K562 (cell line): ENCODE measurements around the gene LBHD1. TPM values are rescaled to one million over a fixed set of nuclear protein-coding genes. Genes with fewer than 3 reads are reported as not detected.
"Not testable (repeated sequence)": the region's sequence is repeated elsewhere in the genome, so short reads cannot be mapped to it uniquely, and the experiment has no call there.

Experiments
- ATAC-seq: fragments of 200-7000 bp; cut with Tn5 transposase; 3 replicates; pipeline ENCODE4 v1.9.1; 2020; ENCODE audit warnings: moderate library complexity
- BruUV-seq: library from RNA; stranded (reverse); fragments of 400-500 nt; replicated peaks from 2 replicates; lab custom pipeline; 2021; lab: Mats Ljungman, UMichigan
- CTCF ChIA-PET: fragments of 300-600 bp; formaldehyde crosslinking; extraction: SDS; loops from one replicate; lab custom pipeline; 2021; ENCODE audit warnings: low intra/inter-chr PET ratio; lab: Yijun Ruan, JAX
- POLR2A ChIA-PET: fragments of 300-600, 350-650 bp; sonication (Branson Sonifier 250); formaldehyde crosslinking; extraction: SDS; loops from one replicate; lab custom pipeline; 2021; ENCODE audit warnings: antibody characterized with exemption, inconsistent platforms; lab: Yijun Ruan, JAX
- DNase-seq, 4 experiments: peaks; one replicate each; pipeline versions ENCODE4 v3.0.0 to v3.0.0-alpha.2; 2011 to 2018; ENCODE audit warnings: low spot score in 3 of 4, mixed read lengths in 3 of 4; ENCODE audit errors: extremely low read depth in 1 of 4
- FAIRE-seq: peaks from 2 replicates; lab custom pipeline; 2011; peaks lifted over from hg19 to GRCh38; lab: Jason Lieb, UNC
- H2AFZ ChIP-seq: 2 replicates; pipeline ENCODE4 v1.6.0; 2011; ENCODE audit warnings: low read depth, low read length, control low read depth, inconsistent platforms
- H3K27ac ChIP-seq: fragments of 200-600 bp; 3 replicates; pipeline ENCODE4 v1.8.0; 2011; ENCODE audit warnings: low read depth, mild to moderate bottlenecking, control low read depth, inconsistent platforms, low read length, moderate library complexity, mixed read lengths; ENCODE audit errors: extremely low read depth
- H3K27me3 ChIP-seq, 2 experiments: fragments of 300-600 bp in 1 of 2; 2 replicates in 1 of 2; 3 replicates in 1 of 2; pipeline versions ENCODE4 v1.6.0 to v1.8.0; 2011; ENCODE audit warnings: inconsistent platforms in 2 of 2, low read length in 2 of 2, mild to moderate bottlenecking in 1 of 2, mixed read lengths in 1 of 2, moderate library complexity in 1 of 2; ENCODE audit not compliant: control insufficient read depth in 2 of 2, insufficient read depth in 2 of 2
- H3K36me3 ChIP-seq: fragments of 300-600 bp; 3 replicates; pipeline ENCODE4 v1.8.0; 2011; ENCODE audit warnings: mild to moderate bottlenecking, low read length, inconsistent platforms; ENCODE audit not compliant: control insufficient read depth, insufficient read depth
- H3K4me1 ChIP-seq, 2 experiments: fragments of 200-600 bp in 1 of 2; replicated peaks in 1 of 2; 2 replicates in 1 of 2; 3 replicates in 1 of 2; pipeline versions ENCODE4 v1.5.1 to v1.8.0; 2011; ENCODE audit warnings: inconsistent platforms in 2 of 2, low read length in 2 of 2, mild to moderate bottlenecking in 1 of 2, mixed read lengths in 1 of 2, moderate library complexity in 1 of 2; ENCODE audit not compliant: control insufficient read depth in 2 of 2, insufficient read depth in 2 of 2
- H3K4me2 ChIP-seq: 2 replicates; pipeline ENCODE4 v1.6.1; 2011; ENCODE audit warnings: low read length, control low read depth, inconsistent platforms, mixed read lengths; ENCODE audit not compliant: insufficient read depth
- H3K4me3 ChIP-seq: fragments of 200-600 bp; sonication (generic), shearing (Covaris generic); 2 replicates; pipeline ENCODE4 v1.5.1; 2016; ENCODE audit warnings: control low read depth, inconsistent platforms
- H3K79me2 ChIP-seq: fragments of 200-600 bp; 3 replicates; pipeline ENCODE4 v1.8.0; 2011; ENCODE audit warnings: low read length, inconsistent platforms; ENCODE audit not compliant: control insufficient read depth, insufficient read depth
- H3K9ac ChIP-seq, 2 experiments: 2 replicates each; pipeline versions ENCODE4 v1.6.0 to v1.6.1; 2011; ENCODE audit warnings: low read depth in 2 of 2, low read length in 2 of 2, control low read depth in 1 of 2, inconsistent platforms in 1 of 2, mild to moderate bottlenecking in 1 of 2, mixed read lengths in 1 of 2; ENCODE audit not compliant: insufficient read depth in 1 of 2
- H3K9me1 ChIP-seq: one replicate; pipeline ENCODE4 v1.6.0; 2011; ENCODE audit warnings: inconsistent platforms, mild to moderate bottlenecking, low read length, moderate library complexity; ENCODE audit not compliant: control insufficient read depth, insufficient read depth
- H3K9me3 ChIP-seq: replicated peaks from 2 replicates; pipeline ENCODE4 v1.5.1; 2011; ENCODE audit warnings: low read depth, low read length, inconsistent platforms; ENCODE audit not compliant: control insufficient read depth, insufficient read depth
- H4K20me1 ChIP-seq: replicated peaks from 2 replicates; pipeline ENCODE4 v1.6.1; 2011; ENCODE audit warnings: low read length, inconsistent platforms, mixed read lengths; ENCODE audit not compliant: control insufficient read depth, insufficient read depth
- C11orf30 ChIP-seq: fragments of 450-650 bp; IDR thresholded peaks from 2 replicates; pipeline ENCODE4 v1.6.1; 2016; ENCODE audit warnings: low read depth, mild to moderate bottlenecking
- MAFG ChIP-seq: fragments of 450-650 bp; conservative IDR thresholded peaks from 2 replicates; pipeline ENCODE4 v1.6.1; 2016; ENCODE audit warnings: missing genetic modification characterization, missing compliant biosample characterization
- ZNF316 ChIP-seq: fragments of 450-650 bp; IDR thresholded peaks from 2 replicates; pipeline ENCODE4 v1.6.1; 2016
- WGBS: fragments of 100-300 bp; shearing (Covaris generic); methylation state at CpG from one replicate; pipeline ENCODE4 v1.1.6; 2016; ENCODE audit warnings: low coverage, mixed read lengths; ENCODE audit not compliant: insufficient coverage; ENCODE audit errors: missing lambda C conversion rate; 5-methylcytosine and 5-hydroxymethylcytosine counted together
- in situ Hi-C: fragments of 300-500 bp; cut with MboI; formaldehyde crosslinking; loops from 4 replicates; pipeline ENCODE4 v1.15.0; 2018; ENCODE audit warnings: inconsistent platforms, mixed read lengths
- intact Hi-C: fragments of 100-400 bp; cut with micrococcal nuclease; formaldehyde crosslinking; loops from 2 replicates; pipeline ENCODE4 v1.14.2; 2022
- polyA plus RNA-seq, 8 experiments: library from polyadenylated mRNA; depleted of rRNA in 4 of 8; stranded (reverse) in 5 of 8; unstranded in 3 of 8; fragments of >200 nt; fragmentation: Nextera tagmentation in 2 of 8; fragmentation: Illumina TruSeq in 1 of 8; extraction: Ambion mirVana in 2 of 8; extraction: Trizol in 1 of 8; gene quantifications; 2 replicates each; pipeline versions ENCODE4 v1.2.1 to v1.2.3, GENCODE V29; 2011 to 2014; ENCODE audit warnings: inconsistent platforms in 1 of 8, missing spikeins in 1 of 8
- total RNA-seq, 7 experiments: library from RNA; depleted of rRNA in 6 of 7; stranded (reverse); fragments of >200 nt in 6 of 7; fragmentation: Illumina TruSeq in 2 of 7; extraction: Trizol in 2 of 7; gene quantifications; 2 replicates each; pipeline versions ENCODE4 v1.2.1 to v1.2.3, GENCODE V29; 2011 to 2021; ENCODE audit warnings: low replicate concordance in 1 of 7
- TF ChIP-seq, protein P1 (sequence below), 2 experiments: fragments of 450-650 bp in 1 of 2; IDR thresholded peaks; 2 replicates each; pipeline ENCODE4 v1.6.1; 2011 to 2017; ENCODE audit warnings: low read depth in 2 of 2, antibody characterized with exemption in 1 of 2, borderline replicate concordance in 1 of 2, low read length in 1 of 2, mild to moderate bottlenecking in 1 of 2, mixed read lengths in 1 of 2; ENCODE audit not compliant: control insufficient read depth in 1 of 2

Gene LBHD1
- total and polyA plus RNA-seq, 9 of the 15 experiments (the other 6 are each of a cell fraction or from before 2014, with no cell fraction given), result 2.6 to 28.0 (median 12.5) TPM

DNA sequence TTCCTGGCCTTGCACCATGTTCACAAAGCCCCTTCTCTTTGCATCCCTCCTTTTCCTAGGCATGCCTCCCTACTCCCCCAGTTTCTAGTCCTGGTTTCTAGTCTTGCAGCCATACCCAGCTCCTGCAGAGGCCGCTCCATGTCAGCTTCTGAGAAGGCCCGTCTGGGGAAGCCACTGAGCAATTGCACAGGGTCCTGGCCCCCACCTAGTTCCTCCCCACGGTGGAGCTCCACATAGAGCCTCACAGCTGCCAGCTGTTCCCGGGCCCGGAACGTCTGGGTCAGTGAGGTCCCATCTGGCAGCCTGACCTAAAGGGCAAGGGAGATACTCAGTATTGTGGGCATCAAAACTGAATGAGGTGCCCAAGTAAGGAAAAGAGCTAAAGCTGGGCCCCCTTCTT, 4.6 kb upstream of the LBHD1 start (continued):
- TF ChIP-seq, protein P1, sequence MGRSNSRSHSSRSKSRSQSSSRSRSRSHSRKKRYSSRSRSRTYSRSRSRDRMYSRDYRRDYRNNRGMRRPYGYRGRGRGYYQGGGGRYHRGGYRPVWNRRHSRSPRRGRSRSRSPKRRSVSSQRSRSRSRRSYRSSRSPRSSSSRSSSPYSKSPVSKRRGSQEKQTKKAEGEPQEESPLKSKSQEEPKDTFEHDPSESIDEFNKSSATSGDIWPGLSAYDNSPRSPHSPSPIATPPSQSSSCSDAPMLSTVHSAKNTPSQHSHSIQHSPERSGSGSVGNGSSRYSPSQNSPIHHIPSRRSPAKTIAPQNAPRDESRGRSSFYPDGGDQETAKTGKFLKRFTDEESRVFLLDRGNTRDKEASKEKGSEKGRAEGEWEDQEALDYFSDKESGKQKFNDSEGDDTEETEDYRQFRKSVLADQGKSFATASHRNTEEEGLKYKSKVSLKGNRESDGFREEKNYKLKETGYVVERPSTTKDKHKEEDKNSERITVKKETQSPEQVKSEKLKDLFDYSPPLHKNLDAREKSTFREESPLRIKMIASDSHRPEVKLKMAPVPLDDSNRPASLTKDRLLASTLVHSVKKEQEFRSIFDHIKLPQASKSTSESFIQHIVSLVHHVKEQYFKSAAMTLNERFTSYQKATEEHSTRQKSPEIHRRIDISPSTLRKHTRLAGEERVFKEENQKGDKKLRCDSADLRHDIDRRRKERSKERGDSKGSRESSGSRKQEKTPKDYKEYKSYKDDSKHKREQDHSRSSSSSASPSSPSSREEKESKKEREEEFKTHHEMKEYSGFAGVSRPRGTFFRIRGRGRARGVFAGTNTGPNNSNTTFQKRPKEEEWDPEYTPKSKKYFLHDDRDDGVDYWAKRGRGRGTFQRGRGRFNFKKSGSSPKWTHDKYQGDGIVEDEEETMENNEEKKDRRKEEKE (IDR thresholded peaks at IDR 0.05; ENCODE audit: borderline replicate concordance in 1 of 2, control insufficient read depth in 1 of 2, low read depth in 2 of 2, low read length in 1 of 2), result no peak

DNA sequence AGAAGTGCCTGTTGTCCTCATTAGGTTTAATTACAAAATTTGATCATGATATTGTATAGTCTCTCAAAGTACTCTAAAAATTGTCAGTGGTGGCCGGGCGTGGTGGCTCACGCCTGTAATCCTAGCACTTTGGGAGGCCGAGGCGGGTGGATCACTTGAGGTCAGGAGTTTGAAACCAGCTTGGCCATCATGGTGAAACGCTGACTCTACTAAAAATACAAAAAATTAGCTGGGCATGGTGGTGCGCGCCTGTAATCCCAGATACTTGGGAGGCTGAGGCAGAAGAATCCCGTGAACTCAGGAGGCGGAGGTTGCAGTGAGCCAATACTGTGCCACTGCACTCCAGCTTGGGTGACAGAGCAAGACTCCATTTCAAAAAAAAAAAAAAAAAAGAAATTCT, 3.3 kb upstream of the LBHD1 start:
- Histone ChIP-seq H3K4me1 (peaks cover 31 to 56% of the 10 kb centered on the region in 2 experiments; a peak in 4 of 5 replicates), H3K79me2 (peaks cover 75% of the 10 kb centered on the region), H3K36me3 (peaks cover 51% of the 10 kb centered on the region)
- DNase-seq, H3K9me3 ChIP-seq, ATAC-seq, H2AFZ ChIP-seq, H3K4me3 ChIP-seq, intact Hi-C loops, FAIRE-seq, BruUV-seq, H4K20me1 ChIP-seq, CTCF ChIA-PET, in situ Hi-C loops, H3K9me1 ChIP-seq, H3K9ac ChIP-seq, H3K27ac ChIP-seq, H3K4me2 ChIP-seq, H3K27me3 ChIP-seq: not testable (repeated sequence)
- 88% methylated on average over 10 of the region's 10 CpGs for WGBS
- POLR2A ChIA-PET, result interaction anchor here (1.0 to 5.4 kb wide), 7 partner anchors 10 to 166 kb away, joined by 3 to 57 read pairs (median 5); partner anchors contain the start of genes C11orf98, CSKMT and HNRNPUL2
- TF ChIP-seq C11orf30 (peak; percentile 58), MAFG (peak; percentile 47), ZNF316 (peak; percentile 71)
